Cardiac muscle cell (in vitro differentiated cells and primary cell): Measurements from ENCODE around the gene SOAT2. TPM values are rescaled to one million over a fixed set of nuclear protein-coding genes. Genes with fewer than 3 reads are reported as not detected.

Source experiments
- DNase-seq, 2 donors: peaks; one replicate each; pipeline versions ENCODE4 v3.0.0 to v3.0.0-alpha.2; 2010 to 2017; ENCODE audit warnings: low read depth in 1 of 2, low spot score in 1 of 2
- H3K27ac ChIP-seq: fragments of 200-600 bp; sonication (generic); 2 replicates; pipeline ENCODE4 v1.5.1; 2016
- H3K27me3 ChIP-seq: fragments of 200-600 bp; sonication (generic); 2 replicates; pipeline ENCODE4 v1.6.0; 2016; ENCODE audit warnings: control low read depth
- H3K36me3 ChIP-seq: fragments of 200-600 bp; sonication (generic); 2 replicates; pipeline ENCODE4 v1.5.1; 2016; ENCODE audit warnings: control low read depth
- H3K4me1 ChIP-seq: fragments of 200-600 bp; sonication (generic); 2 replicates; pipeline ENCODE4 v1.8.1; 2017; ENCODE audit warnings: low read depth, mild to moderate bottlenecking, mixed run types
- H3K4me3 ChIP-seq: fragments of 200-600 bp; sonication (generic); 2 replicates; pipeline ENCODE4 v1.5.1; 2016; ENCODE audit warnings: mild to moderate bottlenecking
- H3K9me3 ChIP-seq: fragments of 200-600 bp; sonication (generic); 2 replicates; pipeline ENCODE4 v1.5.1; 2017; ENCODE audit warnings: low read depth, mild to moderate bottlenecking, control low read depth
- CTCF ChIP-seq: IDR thresholded peaks from 2 replicates; pipeline ENCODE4 v1.5.1; 2012; ENCODE audit warnings: low read depth, mild to moderate bottlenecking, low read length
- polyA plus RNA-seq: library from polyadenylated mRNA; unstranded; fragments of >200 nt; fragmentation: Nextera tagmentation; extraction: Ambion mirVana; gene quantifications from 2 replicates; pipeline ENCODE4 v1.2.1, GENCODE V29; 2016
- total RNA-seq: library from RNA; depleted of rRNA; stranded (reverse); fragments of >200 nt; gene quantifications from 2 replicates; pipeline ENCODE4 v1.2.3, GENCODE V29; 2016

SOAT2 gene
- total and polyA plus RNA-seq, 2 experiments from 2014 or later, result 0.57 to 1.9 TPM

GRCh38 chr12:53056901-53057300, 46.4 kb upstream of the SOAT2 start:
- Histone ChIP-seq H3K27me3 (no peaks in the 10 kb centered on the region), H3K9me3 (no peaks in the 10 kb centered on the region), H3K27ac (no peak overlapping the region), H3K4me1 (peaks cover 7% of the 10 kb centered on the region), H3K36me3 (no peaks in the 10 kb centered on the region), H3K4me3 (no peak overlapping the region)
- no peak for TF ChIP-seq CTCF
- DNase-seq, result no peak

DNA sequence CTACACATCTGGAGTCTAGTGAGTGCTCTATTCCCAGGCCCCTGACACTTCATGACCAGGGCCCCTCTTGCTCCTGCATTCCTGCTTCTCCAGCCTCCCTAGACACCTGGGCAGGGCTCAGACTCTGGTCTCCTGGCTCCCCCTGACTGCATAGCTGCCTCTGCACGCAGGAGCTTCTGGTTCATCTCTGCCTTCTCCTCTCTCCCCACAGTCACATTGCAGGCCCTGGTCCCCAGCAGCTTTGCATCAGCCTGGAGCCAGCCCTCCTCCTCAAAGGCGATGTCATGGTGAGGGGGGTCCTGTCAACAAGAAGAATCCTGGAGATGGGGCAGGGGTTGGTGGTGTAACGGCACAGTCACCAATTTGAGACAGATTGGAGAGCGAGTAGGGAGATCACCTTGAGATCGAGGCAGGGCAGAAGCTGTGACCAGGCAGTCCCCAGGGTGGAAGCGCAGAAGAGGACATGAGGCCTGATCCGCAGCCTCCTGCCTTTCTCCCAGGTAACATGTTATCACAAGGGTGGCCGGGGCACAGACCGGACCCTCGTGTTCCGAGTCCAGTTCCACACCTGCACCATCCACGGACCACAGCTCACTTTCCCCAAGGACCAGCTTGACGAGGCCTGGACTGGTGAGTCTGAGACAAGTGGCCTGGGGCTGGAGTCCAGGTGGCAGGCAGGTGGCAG, 45.3 kb upstream of the SOAT2 start:
- H3K27ac ChIP-seq, result no peak overlapping the region
- no peaks in the 10 kb centered on the region for H3K36me3 ChIP-seq
- no peaks in the 10 kb centered on the region for H3K27me3 ChIP-seq
- H3K9me3 ChIP-seq, result no peaks in the 10 kb centered on the region
- no peak overlapping the region for H3K4me3 ChIP-seq
- no peak for TF ChIP-seq CTCF
- DNase-seq, result peak in 1 of 2 donors; percentile 0
- peaks cover 14% of the 10 kb centered on the region for H3K4me1 ChIP-seq

DNA sequence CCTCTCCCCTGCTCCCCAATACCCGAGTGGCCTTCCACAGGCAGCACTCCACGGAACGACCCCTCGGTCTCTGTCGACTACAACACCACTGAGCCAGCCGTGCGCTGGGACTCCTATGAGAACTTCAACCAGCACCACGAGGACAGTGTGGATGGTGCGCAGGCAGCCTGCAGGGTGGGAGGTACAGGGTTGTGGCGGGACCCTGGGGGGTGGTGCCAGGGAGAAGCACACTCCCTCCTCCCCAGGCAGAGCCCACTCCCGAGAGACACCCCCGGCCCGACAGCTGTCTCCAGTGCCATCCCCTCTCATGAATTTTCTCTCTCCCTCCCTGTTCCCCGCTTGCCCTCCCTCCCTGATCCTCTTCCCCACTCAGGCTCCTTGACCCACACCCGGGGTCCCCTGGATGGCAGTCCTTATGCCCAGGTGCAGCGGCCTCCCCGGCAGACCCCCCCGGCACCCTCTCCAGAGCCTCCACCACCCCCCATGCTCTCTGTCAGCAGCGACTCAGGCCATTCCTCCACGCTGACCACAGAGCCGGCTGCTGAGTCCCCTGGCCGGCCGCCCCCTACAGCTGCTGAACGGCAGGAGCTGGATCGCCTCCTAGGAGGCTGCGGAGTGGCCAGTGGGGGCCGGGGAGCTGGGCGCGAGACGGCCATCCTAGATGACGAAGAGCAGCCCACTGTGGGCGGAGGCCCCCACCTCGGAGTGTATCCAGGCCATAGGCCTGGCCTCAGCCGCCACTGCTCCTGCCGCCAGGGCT, 44.4 kb upstream of the SOAT2 start:
- peak in 1 of 2 donors; percentile 3 for DNase-seq
- Histone ChIP-seq H3K27ac (no peak overlapping the region), H3K36me3 (no peaks in the 10 kb centered on the region), H3K4me3 (no peak overlapping the region), H3K27me3 (no peaks in the 10 kb centered on the region), H3K4me1 (peaks cover 16% of the 10 kb centered on the region), H3K9me3 (no peaks in the 10 kb centered on the region)
- TF ChIP-seq CTCF, result no peak

DNA sequence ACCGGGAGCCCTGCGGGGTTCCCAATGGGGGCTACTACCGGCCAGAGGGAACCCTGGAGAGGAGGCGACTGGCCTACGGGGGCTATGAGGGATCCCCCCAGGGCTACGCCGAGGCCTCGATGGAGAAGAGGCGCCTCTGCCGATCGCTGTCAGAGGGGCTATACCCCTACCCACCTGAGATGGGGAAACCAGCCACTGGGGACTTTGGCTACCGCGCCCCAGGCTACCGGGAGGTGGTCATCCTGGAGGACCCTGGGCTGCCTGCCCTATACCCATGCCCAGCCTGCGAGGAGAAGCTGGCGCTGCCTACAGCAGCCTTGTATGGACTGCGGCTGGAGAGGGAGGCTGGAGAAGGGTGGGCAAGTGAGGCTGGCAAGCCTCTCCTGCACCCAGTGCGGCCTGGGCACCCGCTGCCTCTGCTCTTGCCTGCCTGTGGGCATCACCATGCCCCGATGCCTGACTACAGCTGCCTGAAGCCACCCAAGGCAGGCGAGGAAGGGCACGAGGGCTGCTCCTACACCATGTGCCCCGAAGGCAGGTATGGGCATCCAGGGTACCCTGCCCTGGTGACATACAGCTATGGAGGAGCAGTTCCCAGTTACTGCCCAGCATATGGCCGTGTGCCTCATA, 43.7 kb upstream of the SOAT2 start:
- Histone ChIP-seq H3K4me3 (no peak overlapping the region), H3K4me1 (peaks cover 15% of the 10 kb centered on the region), H3K27ac (no peak overlapping the region), H3K9me3 (no peaks in the 10 kb centered on the region), H3K36me3 (no peaks in the 10 kb centered on the region), H3K27me3 (no peaks in the 10 kb centered on the region)
- TF ChIP-seq CTCF, result no peak
- DNase-seq, result no peak

GRCh38 chr12:53060064-53060720, 43.1 kb upstream of the SOAT2 start:
- Histone ChIP-seq H3K4me3 (no peak overlapping the region), H3K27ac (no peak overlapping the region), H3K4me1 (peaks cover 13% of the 10 kb centered on the region), H3K27me3 (no peaks in the 10 kb centered on the region), H3K36me3 (no peaks in the 10 kb centered on the region), H3K9me3 (no peaks in the 10 kb centered on the region)
- no peak for DNase-seq
- TF ChIP-seq CTCF, result no peak
